GM19324 (cell line): Measurements from ENCODE around the gene ABCA4.

Experiments used
- ATAC-seq: cut with Tn5 transposase; IDR thresholded peaks from one replicate; pipeline ENCODE4 v1.9.1; 2021; ENCODE audit warnings: mild to moderate bottlenecking, moderate library complexity; ENCODE audit not compliant: unreplicated experiment, low FRiP score

The ABCA4 gene

GRCh38 chr1:94031591-94031990 is 89.4 kb downstream of the ABCA4 start:
- ATAC-seq: no peak

GRCh38 chr1:94031154-94031553 is 89.8 kb downstream of the ABCA4 start:
- no peak for ATAC-seq

- no peak for ATAC-seq
These were observed 91.6 kb downstream of the ABCA4 start for GRCh38 chr1:94029130-94029993.

- no peak for ATAC-seq
These were observed 93.0 kb downstream of the ABCA4 start for GRCh38 chr1:94027721-94028515.

- no peak for ATAC-seq
These were observed 94.1 kb downstream of the ABCA4 start for GRCh38 chr1:94026619-94027380.

- ATAC-seq: no peak
These were observed 95.3 kb downstream of the ABCA4 start for GRCh38 chr1:94025383-94026340.

- no peak for ATAC-seq
These were observed 96.7 kb downstream of the ABCA4 start for GRCh38 chr1:94024104-94024792.

GRCh38 chr1:94022471-94023189 is 98.3 kb downstream of the ABCA4 start:
- no peak for ATAC-seq

- no peak for ATAC-seq
These were observed 100.0 kb downstream of the ABCA4 start for GRCh38 chr1:94020764-94021579.

- ATAC-seq: no peak
These were observed 101.6 kb downstream of the ABCA4 start for GRCh38 chr1:94019327-94019726.

GRCh38 chr1:94017155-94017829 is 103.7 kb downstream of the ABCA4 start:
- no peak for ATAC-seq

GRCh38 chr1:94015489-94015817 is 105.5 kb downstream of the ABCA4 start:
- no peak for ATAC-seq

GRCh38 chr1:94014635-94015488 is 106.1 kb downstream of the ABCA4 start:
- ATAC-seq: no peak

GRCh38 chr1:94014087-94014486 is 106.9 kb downstream of the ABCA4 start:
- ATAC-seq: no peak

- ATAC-seq: no peak
These were observed 107.5 kb downstream of the ABCA4 start for GRCh38 chr1:94013367-94013878.

- ATAC-seq: no peak
These were observed 108.1 kb downstream of the ABCA4 start for GRCh38 chr1:94012708-94013366.
